Fibroblast of lung (primary cell): Measurements from ENCODE around the gene SCGN.

Source experiments
- CTCF ChIP-seq, 2 donors: IDR thresholded peaks in 1 of 2; conservative IDR thresholded peaks in 1 of 2; 1 replicate in 1 of 2; 2 replicates in 1 of 2; pipeline ENCODE4 v1.5.1; 2011 to 2012; ENCODE audit warnings: low read length in 2 of 2, control low read depth in 1 of 2, inconsistent platforms in 1 of 2, low read depth in 1 of 2, mild to moderate bottlenecking in 1 of 2
- EZH2 ChIP-seq: IDR thresholded peaks from 2 replicates; pipeline ENCODE4 v1.5.1; 2012; ENCODE audit warnings: low read length, control low read depth, mild to moderate bottlenecking; ENCODE audit errors: missing control alignments

GRCh38 chr6:25746968-25747367 is 95.0 kb downstream of the SCGN start:
- TF ChIP-seq CTCF (conservative IDR thresholded peaks at IDR 0.05 in 1 of 2, IDR thresholded peaks at IDR 0.05 in 1 of 2; ENCODE audit: low read depth in 1 of 2, low read length in 2 of 2) (no peak), EZH2 (no peak)
